Testis (tissue), 2 donors: Measurements from ENCODE around the gene SERINC4.
"Not testable (repeated sequence)": the region's sequence is repeated elsewhere in the genome, so short reads cannot be mapped to it uniquely, and the experiment has no call there.

Source experiments
- CTCF ChIP-seq, 3 experiments: fragments of 450-650 bp in 2 of 3; fragments of 200-600 bp in 1 of 3; sonication (generic) in 1 of 3; IDR thresholded peaks; one replicate each; pipeline ENCODE4 v1.5.1; 2016 to 2019; ENCODE audit warnings: antibody characterized with exemption in 3 of 3, mild to moderate bottlenecking in 2 of 3, moderate library complexity in 1 of 3
- POLR2A ChIP-seq: fragments of 450-650 bp; IDR thresholded peaks from one replicate; pipeline ENCODE4 v1.6.1; 2017; ENCODE audit warnings: antibody characterized with exemption, mild to moderate bottlenecking, moderate library complexity

GRCh38 chr15:43815064-43815463 is 15.0 kb upstream of the SERINC4 start:
- TF ChIP-seq CTCF (IDR thresholded peaks at IDR 0.05); POLR2A: not testable (repeated sequence)
